Astrocyte (in vitro differentiated cells and primary cell): ENCODE measurements around the gene TMEM132A. TPM values are rescaled to one million over a fixed set of nuclear protein-coding genes. Genes with fewer than 3 reads are reported as not detected.
A peak's percentile ranks its signal among the peaks of the same experiment; 100 is the strongest.

ENCODE experiments used
- DNase-seq: peaks from one replicate; pipeline ENCODE4 v3.0.0-alpha.2; 2010; ENCODE audit warnings: low read depth
- FAIRE-seq: peaks from 2 replicates; lab custom pipeline; 2011; peaks lifted over from hg19 to GRCh38; lab: Jason Lieb, UNC
- H2AFZ ChIP-seq: 2 replicates; pipeline ENCODE4 v1.6.0; 2012; ENCODE audit warnings: low read depth, low read length, inconsistent platforms
- H3K27ac ChIP-seq: 2 replicates; pipeline ENCODE4 v1.5.1; 2011; ENCODE audit warnings: low read depth, low read length, inconsistent platforms
- H3K27me3 ChIP-seq: 2 replicates; pipeline ENCODE4 v1.6.0; 2011; ENCODE audit warnings: low read length, inconsistent platforms; ENCODE audit not compliant: insufficient read depth
- H3K36me3 ChIP-seq: 2 replicates; pipeline ENCODE4 v1.5.1; 2011; ENCODE audit warnings: low read length, inconsistent platforms; ENCODE audit not compliant: insufficient read depth
- H3K4me1 ChIP-seq: 2 replicates; pipeline ENCODE4 v1.5.1; 2011; ENCODE audit warnings: low read length, inconsistent platforms; ENCODE audit not compliant: insufficient read depth
- H3K4me2 ChIP-seq: 2 replicates; pipeline ENCODE4 v1.6.0; 2012; ENCODE audit warnings: low read length, inconsistent platforms
- H3K4me3 ChIP-seq: 2 replicates; pipeline ENCODE4 v1.5.1; 2011; ENCODE audit warnings: low read depth, mild to moderate bottlenecking, low read length, inconsistent platforms; ENCODE audit not compliant: insufficient read depth
- H3K79me2 ChIP-seq: 2 replicates; pipeline ENCODE4 v1.6.0; 2012; ENCODE audit warnings: mild to moderate bottlenecking, low read length, inconsistent platforms; ENCODE audit not compliant: insufficient read depth
- H3K9ac ChIP-seq: 2 replicates; pipeline ENCODE4 v1.6.0; 2012; ENCODE audit warnings: mild to moderate bottlenecking, low read length, inconsistent platforms
- H3K9me3 ChIP-seq: 2 replicates; pipeline ENCODE4 v1.5.1; 2012; ENCODE audit warnings: low read depth, mild to moderate bottlenecking, low read length, inconsistent platforms; ENCODE audit not compliant: insufficient read depth
- H4K20me1 ChIP-seq: 2 replicates; pipeline ENCODE4 v1.6.0; 2012; ENCODE audit warnings: low read length, inconsistent platforms; ENCODE audit not compliant: insufficient read depth
- H3K27ac Mint-ChIP-seq: one replicate; pipeline ENCODE4 v1.8.0; 2021; ENCODE audit warnings: mild to moderate bottlenecking, mixed read lengths; ENCODE audit not compliant: unreplicated experiment
- H3K27me3 Mint-ChIP-seq: one replicate; pipeline ENCODE4 v1.8.0; 2021; ENCODE audit warnings: low read depth, mixed read lengths; ENCODE audit not compliant: unreplicated experiment
- H3K36me3 Mint-ChIP-seq: one replicate; pipeline ENCODE4 v1.8.0; 2021; ENCODE audit warnings: low read depth, mixed read lengths; ENCODE audit not compliant: unreplicated experiment
- H3K4me1 Mint-ChIP-seq: one replicate; pipeline ENCODE4 v1.8.0; 2021; ENCODE audit warnings: low read depth, mixed read lengths; ENCODE audit not compliant: unreplicated experiment
- H3K4me3 Mint-ChIP-seq: one replicate; pipeline ENCODE4 v1.8.0; 2021; ENCODE audit warnings: mild to moderate bottlenecking, moderate library complexity, mixed read lengths; ENCODE audit not compliant: unreplicated experiment
- H3K9me3 Mint-ChIP-seq: one replicate; pipeline ENCODE4 v1.8.0; 2021; ENCODE audit warnings: mild to moderate bottlenecking, mixed read lengths; ENCODE audit not compliant: unreplicated experiment
- EZH2 ChIP-seq: IDR thresholded peaks from 2 replicates; pipeline ENCODE4 v1.6.1; 2012; ENCODE audit warnings: mild to moderate bottlenecking, low read length, inconsistent platforms; ENCODE audit not compliant: insufficient read depth
- total RNA-seq: library from RNA; stranded (reverse); gene quantifications from 2 replicates; pipeline ENCODE4 v1.2.1, GENCODE V29; 2021
- TF ChIP-seq, protein P1 (sequence below): IDR thresholded peaks from 2 replicates; pipeline ENCODE4 v1.5.1; 2011; ENCODE audit warnings: low read depth, mild to moderate bottlenecking, inconsistent platforms, low read length, moderate library complexity; ENCODE audit not compliant: insufficient read depth

Gene TMEM132A
- total RNA-seq, 1 donor from 2014 or later, result 117 TPM

DNA sequence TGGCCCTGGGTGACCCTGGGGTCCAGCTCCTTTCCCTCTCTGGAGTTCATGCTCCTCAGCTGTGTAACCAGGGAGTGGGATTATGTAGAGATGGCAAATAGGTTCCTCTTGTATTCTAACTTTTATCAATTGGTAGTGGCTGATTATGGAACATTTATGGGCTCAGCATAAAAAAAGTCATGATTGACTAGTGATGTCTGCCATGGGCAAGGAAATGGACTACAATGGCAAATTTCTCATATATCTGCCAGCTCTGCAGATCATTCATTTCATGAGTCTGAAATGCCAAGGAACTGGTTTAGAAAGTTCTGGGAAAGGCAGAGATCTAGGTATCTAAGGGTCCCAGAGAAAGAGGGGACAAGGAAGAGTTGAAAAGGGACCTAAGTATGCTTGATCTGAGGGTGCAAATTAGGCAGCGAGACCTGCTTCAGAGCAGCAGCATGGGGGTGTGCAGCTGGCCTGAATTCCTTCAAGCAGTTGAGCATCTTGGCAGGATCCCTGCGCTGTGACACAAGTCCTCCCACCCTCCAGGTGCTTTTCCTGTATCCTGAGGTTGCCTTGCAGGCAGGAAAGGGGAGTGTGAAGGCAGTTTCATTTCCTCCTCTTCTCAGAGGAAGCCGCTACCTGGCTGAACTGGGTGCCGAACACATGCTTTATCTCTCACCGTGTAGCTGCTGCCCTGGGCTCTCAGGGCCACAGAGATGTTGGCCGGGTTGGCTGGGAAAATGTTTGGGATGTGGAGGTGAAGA lies 17.3 kb downstream of the TMEM132A start:
- Mint-ChIP-seq H3K9me3 (no peaks in the 10 kb centered on the region), H3K27me3 (peaks cover 13% of the 10 kb centered on the region), H3K27ac (peak overlapping the region; percentile 12), H3K4me3 (no peak overlapping the region), H3K36me3 (peaks cover 30% of the 10 kb centered on the region), H3K4me1 (peaks cover 4% of the 10 kb centered on the region)
- H3K9ac ChIP-seq, result no peak overlapping the region
- DNase-seq, result no peak
- no peaks in the 10 kb centered on the region for H3K79me2 ChIP-seq
- H3K36me3 ChIP-seq, result no peaks in the 10 kb centered on the region
- no peak overlapping the region for H3K4me3 ChIP-seq
- peaks cover 15% of the 10 kb centered on the region for H3K27me3 ChIP-seq
- no peaks in the 10 kb centered on the region for H3K4me1 ChIP-seq
- H3K4me2 ChIP-seq, result no peak overlapping the region
- no peak for FAIRE-seq
- no peaks in the 10 kb centered on the region for H4K20me1 ChIP-seq
- TF ChIP-seq EZH2, result no peak
- TF ChIP-seq, protein P1, sequence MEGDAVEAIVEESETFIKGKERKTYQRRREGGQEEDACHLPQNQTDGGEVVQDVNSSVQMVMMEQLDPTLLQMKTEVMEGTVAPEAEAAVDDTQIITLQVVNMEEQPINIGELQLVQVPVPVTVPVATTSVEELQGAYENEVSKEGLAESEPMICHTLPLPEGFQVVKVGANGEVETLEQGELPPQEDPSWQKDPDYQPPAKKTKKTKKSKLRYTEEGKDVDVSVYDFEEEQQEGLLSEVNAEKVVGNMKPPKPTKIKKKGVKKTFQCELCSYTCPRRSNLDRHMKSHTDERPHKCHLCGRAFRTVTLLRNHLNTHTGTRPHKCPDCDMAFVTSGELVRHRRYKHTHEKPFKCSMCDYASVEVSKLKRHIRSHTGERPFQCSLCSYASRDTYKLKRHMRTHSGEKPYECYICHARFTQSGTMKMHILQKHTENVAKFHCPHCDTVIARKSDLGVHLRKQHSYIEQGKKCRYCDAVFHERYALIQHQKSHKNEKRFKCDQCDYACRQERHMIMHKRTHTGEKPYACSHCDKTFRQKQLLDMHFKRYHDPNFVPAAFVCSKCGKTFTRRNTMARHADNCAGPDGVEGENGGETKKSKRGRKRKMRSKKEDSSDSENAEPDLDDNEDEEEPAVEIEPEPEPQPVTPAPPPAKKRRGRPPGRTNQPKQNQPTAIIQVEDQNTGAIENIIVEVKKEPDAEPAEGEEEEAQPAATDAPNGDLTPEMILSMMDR, result no peak
- H3K27ac ChIP-seq, result no peak overlapping the region
- H3K9me3 ChIP-seq, result no peaks in the 10 kb centered on the region
- H2AFZ ChIP-seq, result no peak overlapping the region

DNA sequence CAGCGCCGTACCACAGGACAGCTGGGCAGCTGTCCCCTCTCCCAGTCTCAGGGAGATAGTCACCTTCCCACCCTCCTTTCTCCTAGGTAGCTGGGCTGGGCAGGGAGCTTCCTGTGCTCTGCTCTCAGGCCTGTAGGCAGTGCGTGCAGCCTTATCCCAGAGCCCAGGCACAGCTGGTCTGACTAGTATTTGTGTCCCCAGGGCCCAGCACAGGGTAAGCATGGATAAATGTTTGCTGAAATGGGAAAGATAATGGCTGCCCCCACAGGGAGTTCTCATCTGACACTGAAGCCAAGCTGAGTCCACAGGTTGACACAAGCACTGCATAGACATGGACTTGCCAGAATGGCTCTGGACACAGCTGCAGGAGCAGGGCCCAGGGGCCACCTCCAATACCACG lies 18.0 kb downstream of the TMEM132A start:
- no peak overlapping the region for H3K27ac Mint-ChIP-seq
- H3K79me2 ChIP-seq, result no peaks in the 10 kb centered on the region
- TF ChIP-seq, protein P1, result no peak
- no peak for TF ChIP-seq EZH2
- H3K9me3 Mint-ChIP-seq, result no peaks in the 10 kb centered on the region
- H3K4me3 ChIP-seq, result no peak overlapping the region
- H3K4me1 Mint-ChIP-seq, result peaks cover 4% of the 10 kb centered on the region
- H3K36me3 ChIP-seq, result no peaks in the 10 kb centered on the region
- no peak for DNase-seq
- peaks cover 15% of the 10 kb centered on the region for H3K27me3 ChIP-seq
- H3K27ac ChIP-seq, result no peak overlapping the region
- H3K4me2 ChIP-seq, result no peak overlapping the region
- H3K27me3 Mint-ChIP-seq, result peaks cover 13% of the 10 kb centered on the region
- H4K20me1 ChIP-seq, result no peaks in the 10 kb centered on the region
- H3K4me3 Mint-ChIP-seq, result no peak overlapping the region
- H3K4me1 ChIP-seq, result no peaks in the 10 kb centered on the region
- H3K36me3 Mint-ChIP-seq, result peaks cover 30% of the 10 kb centered on the region
- no peak for FAIRE-seq
- H2AFZ ChIP-seq, result no peak overlapping the region
- H3K9ac ChIP-seq, result no peak overlapping the region
- H3K9me3 ChIP-seq, result no peaks in the 10 kb centered on the region

DNA sequence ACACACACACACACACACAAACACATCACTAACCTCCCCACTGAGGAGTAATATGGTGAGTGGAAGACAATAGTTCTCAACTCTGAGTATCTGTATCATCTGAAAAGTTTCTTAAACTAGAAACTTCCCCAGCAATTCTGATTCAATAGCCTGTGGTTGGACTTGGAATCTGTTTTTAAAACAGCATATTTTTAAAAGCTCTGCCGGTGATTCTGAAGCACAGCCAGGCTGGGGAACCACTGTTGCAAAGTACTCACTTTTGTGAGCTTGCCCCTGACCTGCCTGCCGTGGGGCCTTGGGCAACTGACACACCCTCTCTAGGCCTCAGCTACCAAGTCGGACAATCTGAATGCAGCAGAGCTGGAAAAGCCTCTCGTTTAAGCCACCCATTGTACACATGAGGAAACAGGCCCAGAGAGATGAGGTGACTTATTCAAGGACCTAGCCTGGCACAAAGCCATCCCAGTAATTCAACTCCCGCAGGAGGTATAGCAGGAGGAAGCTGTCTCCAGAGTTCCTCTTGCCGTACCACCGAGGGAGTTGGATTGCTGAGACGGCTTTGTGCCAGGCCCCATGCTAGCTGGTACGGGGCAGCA lies 18.8 kb downstream of the TMEM132A start:
- Histone ChIP-seq H3K79me2 (no peaks in the 10 kb centered on the region), H3K4me3 (no peak overlapping the region), H2AFZ (no peak overlapping the region), H3K9ac (no peak overlapping the region), H4K20me1 (no peaks in the 10 kb centered on the region), H3K27ac (no peak overlapping the region), H3K36me3 (no peaks in the 10 kb centered on the region), H3K27me3 (peaks cover 15% of the 10 kb centered on the region), H3K9me3 (no peaks in the 10 kb centered on the region), H3K4me2 (no peak overlapping the region), H3K4me1 (no peaks in the 10 kb centered on the region)
- Mint-ChIP-seq H3K27ac (no peak overlapping the region), H3K9me3 (no peaks in the 10 kb centered on the region), H3K4me3 (no peak overlapping the region), H3K27me3 (peaks cover 13% of the 10 kb centered on the region), H3K4me1 (peaks cover 4% of the 10 kb centered on the region), H3K36me3 (peaks cover 30% of the 10 kb centered on the region)
- TF ChIP-seq, protein P1, result no peak
- no peak for TF ChIP-seq EZH2
- FAIRE-seq, result no peak
- no peak for DNase-seq
